ENCODE measurements around the gene LPAR3.

Gene LPAR3

GRCh38 chr1:84825161-84825560 lies 67.8 kb downstream of the LPAR3 start:
- no peaks in the 10 kb centered on the region for H3K36me3 ChIP-seq (replicated peaks; ENCODE audit: insufficient read depth, low read length)
- no peaks in the 10 kb centered on the region for H3K79me2 ChIP-seq (ENCODE audit: low read length)
- H3K9me2 ChIP-seq (replicated peaks; ENCODE audit: insufficient read depth, low read length), result no peaks in the 10 kb centered on the region
- H3F3A ChIP-seq (ENCODE audit: insufficient read depth, low read length), result no peaks in the 10 kb centered on the region
- no peaks in the 10 kb centered on the region for H3K27me3 ChIP-seq (replicated peaks; ENCODE audit: insufficient read depth, low read length)
- no peak overlapping the region for H3K27ac ChIP-seq (ENCODE audit: low read length)
- no peak overlapping the region for H3K9ac ChIP-seq (ENCODE audit: low read length)
- H3K4me3 ChIP-seq (ENCODE audit: low read length), result no peak overlapping the region
- H3K4me1 ChIP-seq (ENCODE audit: low read length), result no peaks in the 10 kb centered on the region
- no peaks in the 10 kb centered on the region for H3K9me3 ChIP-seq (replicated peaks; ENCODE audit: insufficient read depth, low read length)
- no peak overlapping the region for H2AFZ ChIP-seq (ENCODE audit: low read length)
- TF ChIP-seq, protein P1, sequence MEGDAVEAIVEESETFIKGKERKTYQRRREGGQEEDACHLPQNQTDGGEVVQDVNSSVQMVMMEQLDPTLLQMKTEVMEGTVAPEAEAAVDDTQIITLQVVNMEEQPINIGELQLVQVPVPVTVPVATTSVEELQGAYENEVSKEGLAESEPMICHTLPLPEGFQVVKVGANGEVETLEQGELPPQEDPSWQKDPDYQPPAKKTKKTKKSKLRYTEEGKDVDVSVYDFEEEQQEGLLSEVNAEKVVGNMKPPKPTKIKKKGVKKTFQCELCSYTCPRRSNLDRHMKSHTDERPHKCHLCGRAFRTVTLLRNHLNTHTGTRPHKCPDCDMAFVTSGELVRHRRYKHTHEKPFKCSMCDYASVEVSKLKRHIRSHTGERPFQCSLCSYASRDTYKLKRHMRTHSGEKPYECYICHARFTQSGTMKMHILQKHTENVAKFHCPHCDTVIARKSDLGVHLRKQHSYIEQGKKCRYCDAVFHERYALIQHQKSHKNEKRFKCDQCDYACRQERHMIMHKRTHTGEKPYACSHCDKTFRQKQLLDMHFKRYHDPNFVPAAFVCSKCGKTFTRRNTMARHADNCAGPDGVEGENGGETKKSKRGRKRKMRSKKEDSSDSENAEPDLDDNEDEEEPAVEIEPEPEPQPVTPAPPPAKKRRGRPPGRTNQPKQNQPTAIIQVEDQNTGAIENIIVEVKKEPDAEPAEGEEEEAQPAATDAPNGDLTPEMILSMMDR (IDR thresholded peaks at IDR 0.05; ENCODE audit: low read length), result no peak
- TF ChIP-seq EZH2 (optimal IDR thresholded peaks at IDR 0.05; ENCODE audit: low read depth, low read length) (no peak), EZH2phosphoT487 (IDR thresholded peaks at IDR 0.05; ENCODE audit: low read length) (no peak)
- no peak overlapping the region for H3K4me2 ChIP-seq (ENCODE audit: low read depth, low read length)
- no peak for DNase-seq
- H4K20me1 ChIP-seq (ENCODE audit: insufficient read depth, low read length), result no peaks in the 10 kb centered on the region

DNA sequence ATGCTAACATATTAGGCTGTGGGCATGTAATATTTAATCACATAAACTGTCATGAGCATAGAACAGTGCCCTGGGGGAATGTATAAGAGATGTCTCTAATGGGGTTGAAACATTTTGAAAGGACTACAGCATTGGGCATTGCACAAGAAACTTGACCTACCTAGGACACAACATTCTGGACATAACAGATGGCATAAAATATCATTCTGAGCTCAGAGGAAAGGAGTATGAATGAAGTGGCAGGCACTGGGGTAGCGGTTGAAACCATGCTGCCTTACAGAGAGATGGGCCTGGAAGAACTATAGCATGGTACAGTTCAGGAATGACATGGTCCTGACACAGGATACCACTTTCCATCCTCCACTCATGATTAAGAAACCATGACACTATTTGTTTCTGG lies 69.0 kb downstream of the LPAR3 start:
- H3F3A ChIP-seq (ENCODE audit: insufficient read depth, low read length), result no peaks in the 10 kb centered on the region
- H3K36me3 ChIP-seq (replicated peaks; ENCODE audit: insufficient read depth, low read length), result no peaks in the 10 kb centered on the region
- H3K27ac ChIP-seq (ENCODE audit: low read length), result no peak overlapping the region
- no peak overlapping the region for H3K9ac ChIP-seq (ENCODE audit: low read length)
- no peak overlapping the region for H3K4me2 ChIP-seq (ENCODE audit: low read depth, low read length)
- no peaks in the 10 kb centered on the region for H3K9me2 ChIP-seq (replicated peaks; ENCODE audit: insufficient read depth, low read length)
- no peak for TF ChIP-seq EZH2 (optimal IDR thresholded peaks at IDR 0.05; ENCODE audit: low read depth, low read length)
- no peak for TF ChIP-seq EZH2phosphoT487 (IDR thresholded peaks at IDR 0.05; ENCODE audit: low read length)
- TF ChIP-seq, protein P1 (IDR thresholded peaks at IDR 0.05; ENCODE audit: low read length), result no peak
- H3K27me3 ChIP-seq (replicated peaks; ENCODE audit: insufficient read depth, low read length), result no peaks in the 10 kb centered on the region
- no peaks in the 10 kb centered on the region for H3K4me1 ChIP-seq (ENCODE audit: low read length)
- H2AFZ ChIP-seq (ENCODE audit: low read length), result no peak overlapping the region
- H3K4me3 ChIP-seq (ENCODE audit: low read length), result no peak overlapping the region
- H3K9me3 ChIP-seq (replicated peaks; ENCODE audit: insufficient read depth, low read length), result no peaks in the 10 kb centered on the region
- no peaks in the 10 kb centered on the region for H4K20me1 ChIP-seq (ENCODE audit: insufficient read depth, low read length)
- H3K79me2 ChIP-seq (ENCODE audit: low read length), result no peaks in the 10 kb centered on the region
- no peak for DNase-seq

GRCh38 chr1:84823511-84823910 lies 69.5 kb downstream of the LPAR3 start:
- Histone ChIP-seq H3K9ac (ENCODE audit: low read length) (no peak overlapping the region), H2AFZ (ENCODE audit: low read length) (no peak overlapping the region), H4K20me1 (ENCODE audit: insufficient read depth, low read length) (no peaks in the 10 kb centered on the region), H3K4me1 (ENCODE audit: low read length) (no peaks in the 10 kb centered on the region), H3K9me3 (replicated peaks; ENCODE audit: insufficient read depth, low read length) (no peaks in the 10 kb centered on the region), H3K4me2 (ENCODE audit: low read depth, low read length) (no peak overlapping the region), H3F3A (ENCODE audit: insufficient read depth, low read length) (no peaks in the 10 kb centered on the region), H3K27me3 (replicated peaks; ENCODE audit: insufficient read depth, low read length) (no peaks in the 10 kb centered on the region), H3K9me2 (replicated peaks; ENCODE audit: insufficient read depth, low read length) (no peaks in the 10 kb centered on the region), H3K79me2 (ENCODE audit: low read length) (no peaks in the 10 kb centered on the region), H3K36me3 (replicated peaks; ENCODE audit: insufficient read depth, low read length) (no peaks in the 10 kb centered on the region), H3K4me3 (ENCODE audit: low read length) (no peak overlapping the region), H3K27ac (ENCODE audit: low read length) (no peak overlapping the region)
- no peak for DNase-seq
- no peak for TF ChIP-seq EZH2phosphoT487 (IDR thresholded peaks at IDR 0.05; ENCODE audit: low read length)

DNA sequence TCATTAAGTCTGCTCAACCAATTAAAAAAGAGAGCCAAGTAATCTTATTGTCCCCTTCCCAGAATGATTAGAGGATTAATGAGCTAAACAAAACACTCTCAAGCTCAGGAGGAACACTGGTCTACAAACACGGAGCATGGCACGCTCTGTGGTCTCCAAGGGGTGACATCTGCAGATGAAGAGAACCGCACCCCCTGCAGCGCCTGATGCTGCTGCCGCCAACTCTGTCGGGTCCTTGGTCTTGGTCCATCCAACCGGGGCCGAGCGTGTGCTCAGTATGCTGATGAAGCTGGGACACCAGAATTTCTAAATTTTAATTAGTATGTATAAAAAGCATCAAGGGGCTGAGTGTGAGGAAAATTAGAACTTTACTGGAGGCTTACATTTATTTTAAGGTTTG lies 82.7 kb downstream of the LPAR3 start:
- TF ChIP-seq EZH2 (optimal IDR thresholded peaks at IDR 0.05; ENCODE audit: low read depth, low read length) (no peak), EZH2phosphoT487 (IDR thresholded peaks at IDR 0.05; ENCODE audit: low read length) (no peak)
- TF ChIP-seq, protein P1 (IDR thresholded peaks at IDR 0.05; ENCODE audit: low read length), result no peak

More for the DNA sequence above, 82.7 kb downstream of the LPAR3 start:
- H2AFZ ChIP-seq (ENCODE audit: low read length), result no peak overlapping the region
- no peak overlapping the region for H3K9ac ChIP-seq (ENCODE audit: low read length)
- H3K4me1 ChIP-seq (ENCODE audit: low read length), result no peaks in the 10 kb centered on the region
- H3K4me3 ChIP-seq (ENCODE audit: low read length), result no peak overlapping the region
- H3K36me3 ChIP-seq (replicated peaks; ENCODE audit: insufficient read depth, low read length), result no peaks in the 10 kb centered on the region
- no peaks in the 10 kb centered on the region for H3K79me2 ChIP-seq (ENCODE audit: low read length)
- no peaks in the 10 kb centered on the region for H4K20me1 ChIP-seq (ENCODE audit: insufficient read depth, low read length)
- no peak overlapping the region for H3K27ac ChIP-seq (ENCODE audit: low read length)
- no peaks in the 10 kb centered on the region for H3F3A ChIP-seq (ENCODE audit: insufficient read depth, low read length)
- DNase-seq, result no peak
- H3K9me2 ChIP-seq (replicated peaks; ENCODE audit: insufficient read depth, low read length), result no peaks in the 10 kb centered on the region
- no peaks in the 10 kb centered on the region for H3K9me3 ChIP-seq (replicated peaks; ENCODE audit: insufficient read depth, low read length)
- no peak overlapping the region for H3K4me2 ChIP-seq (ENCODE audit: low read depth, low read length)
- no peaks in the 10 kb centered on the region for H3K27me3 ChIP-seq (replicated peaks; ENCODE audit: insufficient read depth, low read length)

All from MM.1S (cell line).